Measurements from ENCODE around the gene UVSSA.

UVSSA gene

DNA sequence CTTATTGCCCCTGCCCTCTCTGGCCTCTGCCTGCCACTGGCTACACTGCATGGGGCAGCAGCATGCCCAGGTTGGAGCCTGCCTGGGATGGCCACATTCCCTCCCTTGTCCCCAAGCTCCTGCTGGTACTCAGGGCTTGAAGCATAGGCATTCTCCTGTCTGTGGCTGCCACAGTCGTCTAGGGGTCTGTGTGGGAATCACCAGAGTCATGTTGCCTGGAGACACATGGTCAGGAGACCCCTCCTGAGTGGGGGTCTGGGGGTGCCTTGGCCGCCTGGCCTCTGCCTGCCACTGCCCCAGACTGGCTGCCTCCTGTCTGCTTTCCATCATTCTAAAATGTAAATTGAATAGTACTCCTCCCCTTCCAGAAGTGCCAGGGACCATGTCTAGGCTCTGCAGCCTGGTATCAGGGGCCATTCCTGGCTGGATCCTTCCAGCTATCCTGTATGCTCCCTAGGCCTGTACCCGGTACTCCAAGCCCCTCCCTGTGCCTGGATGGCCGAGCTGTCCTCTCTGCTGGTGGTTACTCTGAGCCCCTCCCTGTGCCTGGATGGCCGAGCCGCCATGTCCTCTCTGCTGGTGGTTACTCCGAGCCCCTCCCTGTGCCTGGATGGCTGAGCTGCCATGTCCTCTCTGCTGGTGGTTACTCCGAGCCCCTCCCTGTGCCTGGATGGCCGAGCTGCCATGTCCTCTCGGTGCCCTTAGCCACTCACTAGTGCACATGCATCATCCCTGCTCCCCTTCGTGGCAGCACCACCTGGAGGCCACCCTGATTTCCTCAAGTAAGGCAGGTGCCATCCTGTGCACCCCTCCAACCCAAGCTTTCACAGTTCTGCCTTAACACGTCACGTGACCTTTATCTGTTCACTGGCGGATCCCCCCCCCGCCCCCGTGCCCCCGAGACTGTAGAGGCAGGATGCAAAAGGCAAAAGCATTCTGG is 64.7 kb downstream of the UVSSA start:
- Mint-ChIP-seq H3K9me3 (ENCODE audit: low read depth) (no peaks in the 10 kb centered on the region), H3K27ac (no peak overlapping the region), H3K27me3 (peaks cover 43% of the 10 kb centered on the region), H3K4me3 (no peak overlapping the region), H3K36me3 (no peaks in the 10 kb centered on the region), H3K4me1 (ENCODE audit: low read depth) (peaks cover 6% of the 10 kb centered on the region)

- Mint-ChIP-seq H3K4me3 (no peak overlapping the region), H3K27me3 (peaks cover 39% of the 10 kb centered on the region), H3K9me3 (ENCODE audit: low read depth) (no peaks in the 10 kb centered on the region), H3K4me1 (ENCODE audit: low read depth) (peaks cover 6% of the 10 kb centered on the region), H3K36me3 (no peaks in the 10 kb centered on the region), H3K27ac (no peak overlapping the region)
Observed at GRCh38 chr4:1412376-1413203, 65.6 kb downstream of the UVSSA start.

- Mint-ChIP-seq H3K27me3 (peaks cover 40% of the 10 kb centered on the region), H3K9me3 (ENCODE audit: low read depth) (no peaks in the 10 kb centered on the region)
Observed at GRCh38 chr4:1413204-1413663, 66.2 kb downstream of the UVSSA start.

DNA sequence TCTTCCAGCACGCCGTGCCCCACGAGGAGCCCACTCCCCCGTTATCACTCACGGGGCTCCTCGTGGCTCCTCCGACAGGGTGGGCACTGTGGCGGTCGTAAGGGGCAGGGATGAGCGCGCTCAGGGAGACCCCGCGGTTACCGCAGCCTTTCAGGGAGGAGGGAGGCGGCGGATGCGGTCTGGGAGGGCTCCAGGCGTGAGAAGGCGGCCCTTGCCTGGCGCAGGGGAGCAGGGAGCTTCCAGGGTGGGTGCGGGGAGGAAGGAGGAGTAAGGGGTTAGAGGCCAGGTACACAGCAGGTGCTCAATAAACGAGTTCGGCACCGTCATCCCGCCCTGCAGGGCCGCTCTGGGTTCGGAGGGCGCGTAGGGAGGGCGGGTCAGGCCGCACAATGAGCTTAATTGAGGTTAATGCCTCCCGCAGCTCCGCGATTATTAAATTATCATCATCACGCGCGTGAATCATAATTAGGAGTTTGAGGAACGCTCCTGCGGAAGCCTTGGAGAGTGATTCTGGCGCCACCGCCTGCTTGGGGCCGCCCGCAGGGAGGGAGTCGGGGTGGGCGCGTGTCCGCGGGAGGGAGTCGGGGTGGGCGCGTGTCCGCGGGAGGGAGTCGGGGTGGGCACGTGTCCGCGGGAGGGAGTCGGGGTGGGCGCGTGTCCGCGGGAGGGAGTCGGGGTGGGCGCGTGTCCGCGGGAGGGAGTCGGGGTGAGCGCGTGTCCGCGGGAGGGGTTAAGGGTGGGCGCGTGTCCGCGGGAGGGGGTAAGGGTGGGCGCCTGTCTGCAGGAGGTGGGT is 66.9 kb downstream of the UVSSA start:
- H3K4me1 Mint-ChIP-seq (ENCODE audit: low read depth), result peaks cover 6% of the 10 kb centered on the region
- no peaks in the 10 kb centered on the region for H3K36me3 Mint-ChIP-seq

More at GRCh38 chr4:1413204-1413663, 66.2 kb downstream of the UVSSA start:
- Mint-ChIP-seq H3K4me1 (ENCODE audit: low read depth) (peaks cover 6% of the 10 kb centered on the region), H3K27ac (no peak overlapping the region), H3K4me3 (no peak overlapping the region), H3K36me3 (no peaks in the 10 kb centered on the region)

DNA sequence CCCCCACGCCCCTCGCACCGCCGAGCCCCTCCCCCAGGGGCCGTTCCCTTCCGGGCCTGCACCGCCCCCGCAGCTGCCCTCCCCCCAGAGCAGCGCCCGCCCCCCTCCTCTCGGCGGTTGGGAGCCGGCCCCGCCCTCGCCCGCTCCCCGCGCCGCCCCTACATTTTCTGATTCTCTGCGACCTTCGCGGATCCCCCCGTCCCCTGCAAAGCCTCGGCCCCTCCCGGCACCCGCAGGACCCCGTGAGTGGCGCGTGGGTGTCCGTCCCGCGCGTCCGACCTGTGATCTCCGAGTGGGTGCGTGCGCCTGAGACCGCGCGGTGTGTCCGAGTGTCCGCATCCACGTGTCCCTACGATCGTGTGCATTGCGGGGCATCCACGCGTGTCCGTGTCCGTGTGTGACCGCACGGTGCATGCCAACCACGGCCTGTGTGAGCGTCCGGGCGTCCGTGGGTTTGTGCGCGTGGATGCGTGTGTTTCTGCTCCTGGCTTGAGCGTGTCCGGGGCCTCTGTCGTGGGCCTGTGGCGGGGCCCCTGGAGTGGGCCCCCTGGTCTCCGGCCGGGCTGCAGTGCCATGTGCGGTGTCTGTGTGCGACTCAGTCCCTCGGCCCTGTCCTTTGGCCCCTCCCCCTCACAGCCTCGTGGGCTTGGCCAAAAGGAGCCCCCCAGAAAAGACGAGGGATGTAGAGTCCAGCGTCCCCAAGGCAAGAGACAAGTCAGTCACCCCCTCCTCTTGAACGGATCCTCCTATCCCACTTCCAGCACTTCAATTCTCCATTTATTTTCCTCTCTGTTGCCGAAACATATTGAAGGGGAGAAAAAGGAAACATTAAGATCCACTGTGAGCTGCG is 68.0 kb downstream of the UVSSA start:
- Mint-ChIP-seq H3K36me3 (no peaks in the 10 kb centered on the region), H3K9me3 (ENCODE audit: low read depth) (no peaks in the 10 kb centered on the region), H3K4me1 (ENCODE audit: low read depth) (peaks cover 6% of the 10 kb centered on the region), H3K4me3 (peak overlapping the region; percentile 59), H3K27me3 (peaks cover 32% of the 10 kb centered on the region), H3K27ac (no peak overlapping the region)

More for the DNA sequence above, 66.9 kb downstream of the UVSSA start:
- Mint-ChIP-seq H3K27ac (no peak overlapping the region), H3K4me3 (no peak overlapping the region), H3K27me3 (peaks cover 36% of the 10 kb centered on the region), H3K9me3 (ENCODE audit: low read depth) (no peaks in the 10 kb centered on the region)

- H3K4me1 Mint-ChIP-seq (ENCODE audit: low read depth), result peaks cover 6% of the 10 kb centered on the region
- no peak overlapping the region for H3K27ac Mint-ChIP-seq
- peaks cover 33% of the 10 kb centered on the region for H3K27me3 Mint-ChIP-seq
- H3K36me3 Mint-ChIP-seq, result no peaks in the 10 kb centered on the region
- H3K9me3 Mint-ChIP-seq (ENCODE audit: low read depth), result no peaks in the 10 kb centered on the region
- peak overlapping the region; percentile 59 for H3K4me3 Mint-ChIP-seq
Observed at GRCh38 chr4:1415681-1415981, 68.6 kb downstream of the UVSSA start.

- H3K36me3 Mint-ChIP-seq, result no peaks in the 10 kb centered on the region
- H3K9me3 Mint-ChIP-seq (ENCODE audit: low read depth), result no peaks in the 10 kb centered on the region
- no peak overlapping the region for H3K4me3 Mint-ChIP-seq
- H3K4me1 Mint-ChIP-seq (ENCODE audit: low read depth), result peaks cover 6% of the 10 kb centered on the region
- no peak overlapping the region for H3K27ac Mint-ChIP-seq
- peaks cover 28% of the 10 kb centered on the region for H3K27me3 Mint-ChIP-seq
Observed at GRCh38 chr4:1416051-1416947, 69.3 kb downstream of the UVSSA start.

DNA sequence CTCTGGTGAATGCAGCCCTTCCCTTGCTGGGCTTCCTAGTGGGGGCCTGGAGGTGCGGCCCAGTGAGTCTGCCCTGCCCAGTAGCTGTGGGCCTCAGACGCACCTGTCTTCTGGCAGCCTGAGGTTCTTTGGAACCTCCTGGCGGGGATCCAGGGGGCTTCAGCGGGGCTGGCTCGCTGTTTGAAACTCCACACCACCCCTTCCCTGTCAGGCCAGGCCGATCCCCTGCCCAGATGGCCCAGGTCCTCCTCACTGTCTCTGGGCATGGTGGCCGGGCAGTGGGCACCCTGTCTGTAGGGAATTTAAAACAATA is 69.9 kb downstream of the UVSSA start:
- Mint-ChIP-seq H3K27me3 (peaks cover 24% of the 10 kb centered on the region), H3K9me3 (ENCODE audit: low read depth) (no peaks in the 10 kb centered on the region), H3K4me1 (ENCODE audit: low read depth) (peaks cover 6% of the 10 kb centered on the region), H3K4me3 (no peak overlapping the region), H3K36me3 (no peaks in the 10 kb centered on the region), H3K27ac (no peak overlapping the region)

- no peaks in the 10 kb centered on the region for H3K9me3 Mint-ChIP-seq (ENCODE audit: low read depth)
- peaks cover 22% of the 10 kb centered on the region for H3K27me3 Mint-ChIP-seq
- peaks cover 6% of the 10 kb centered on the region for H3K4me1 Mint-ChIP-seq (ENCODE audit: low read depth)
- no peak overlapping the region for H3K27ac Mint-ChIP-seq
- no peaks in the 10 kb centered on the region for H3K36me3 Mint-ChIP-seq
- H3K4me3 Mint-ChIP-seq, result no peak overlapping the region
Observed at GRCh38 chr4:1417522-1418390, 70.7 kb downstream of the UVSSA start.

DNA sequence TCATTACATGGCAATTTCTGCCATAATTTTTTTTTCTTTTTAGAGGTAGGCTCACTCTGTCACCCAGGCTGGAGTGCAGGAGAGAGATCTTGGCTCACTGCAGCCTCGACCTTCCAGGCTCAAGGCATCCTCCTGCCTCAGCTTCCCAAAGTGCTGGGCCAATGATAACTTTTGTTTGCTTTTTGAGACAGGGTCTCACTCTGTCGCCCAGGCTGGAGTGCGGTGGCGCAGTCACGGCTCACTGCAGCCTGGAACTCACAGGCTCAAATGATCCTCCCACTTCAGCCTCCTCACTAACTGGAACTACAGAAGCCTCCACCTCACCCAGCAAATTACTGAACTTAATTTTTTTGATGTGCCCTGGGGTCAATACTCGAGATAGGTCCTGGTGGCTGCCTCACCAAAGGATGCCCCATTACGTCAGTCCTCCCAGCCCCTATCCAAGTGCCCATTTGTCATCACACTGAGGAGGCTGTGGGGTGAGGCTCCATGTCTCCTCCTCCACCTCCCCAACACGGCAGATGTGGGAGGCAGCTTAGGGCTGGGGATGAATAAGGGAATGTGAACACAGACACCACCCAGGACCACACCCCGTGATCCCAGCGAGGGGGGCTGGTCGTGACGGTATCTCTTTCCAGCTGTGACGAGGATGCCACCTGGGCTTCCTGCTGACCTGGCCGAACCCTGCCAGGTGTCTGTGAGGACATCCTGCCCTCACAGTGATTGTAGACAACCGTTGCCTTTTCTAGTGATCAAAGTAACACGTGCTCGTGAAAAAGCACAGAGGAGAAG is 71.7 kb downstream of the UVSSA start:
- Mint-ChIP-seq H3K36me3 (no peaks in the 10 kb centered on the region), H3K9me3 (ENCODE audit: low read depth) (no peaks in the 10 kb centered on the region), H3K4me1 (ENCODE audit: low read depth) (peaks cover 6% of the 10 kb centered on the region), H3K27me3 (peaks cover 18% of the 10 kb centered on the region), H3K27ac (no peak overlapping the region), H3K4me3 (no peak overlapping the region)

DNA sequence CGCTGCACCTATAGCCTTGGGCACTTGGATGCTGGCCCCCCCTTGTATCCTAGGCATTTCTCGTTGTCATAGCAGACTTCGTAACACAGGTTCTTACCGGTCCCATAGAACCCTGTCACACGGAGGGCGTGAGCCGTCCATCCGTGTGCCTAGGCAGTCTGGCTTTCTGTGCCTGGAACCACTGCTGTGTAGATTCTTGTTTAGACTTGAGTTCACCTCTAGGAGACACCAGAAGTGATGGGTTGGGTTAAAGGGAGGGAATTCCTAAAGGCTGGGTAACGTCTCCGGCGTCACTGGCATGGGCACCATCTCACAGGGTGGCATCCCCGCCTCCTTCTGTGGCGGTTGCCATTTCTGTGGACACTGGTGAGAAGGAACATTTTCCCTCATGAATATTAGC is 72.7 kb downstream of the UVSSA start:
- Mint-ChIP-seq H3K4me1 (ENCODE audit: low read depth) (peaks cover 6% of the 10 kb centered on the region), H3K27me3 (peaks cover 21% of the 10 kb centered on the region), H3K36me3 (no peaks in the 10 kb centered on the region), H3K9me3 (ENCODE audit: low read depth) (no peaks in the 10 kb centered on the region), H3K27ac (no peak overlapping the region), H3K4me3 (no peak overlapping the region)

DNA sequence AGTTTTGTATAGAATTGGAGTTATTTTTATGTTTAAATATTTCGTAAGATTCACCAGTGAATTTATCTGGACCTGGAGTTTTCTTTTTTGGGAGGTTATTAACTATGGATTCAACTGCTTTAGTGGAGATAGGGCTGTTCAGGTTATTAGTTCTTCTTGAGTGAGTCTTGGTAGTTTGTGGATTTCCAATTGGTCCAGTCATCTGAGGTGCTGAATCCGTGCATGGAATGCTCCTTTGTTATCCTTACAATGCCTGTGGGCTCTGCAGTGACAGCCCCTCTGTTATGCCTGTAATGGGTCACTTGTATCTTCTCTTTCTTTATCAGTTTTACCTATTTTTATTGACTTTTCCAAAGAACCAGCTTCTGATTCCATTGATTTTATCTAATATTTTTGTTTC is 74.6 kb downstream of the UVSSA start:
- H3K4me3 Mint-ChIP-seq, result no peak overlapping the region
- H3K4me1 Mint-ChIP-seq (ENCODE audit: low read depth), result no peaks in the 10 kb centered on the region
- H3K9me3 Mint-ChIP-seq (ENCODE audit: low read depth), result no peaks in the 10 kb centered on the region
- no peaks in the 10 kb centered on the region for H3K36me3 Mint-ChIP-seq
- peaks cover 20% of the 10 kb centered on the region for H3K27me3 Mint-ChIP-seq
- no peak overlapping the region for H3K27ac Mint-ChIP-seq
